Endometrial microvascular endothelial cells (primary cell): Measurements from ENCODE around the gene GPC5. TPM values are rescaled to one million over a fixed set of nuclear protein-coding genes. Genes with fewer than 3 reads are reported as not detected.

Experiments used
- in situ Hi-C: cut with HindIII; loops from 2 replicates; pipeline ENCODE4 v1.10.0; 2017; ENCODE audit warnings: low sequenced_read_pairs, low pct_unique_long_range_greater_than_20kb; ENCODE audit errors: inconsistent ontology term
- total RNA-seq: library from RNA; depleted of rRNA; stranded (reverse); fragments of >200 nt; gene quantifications from one replicate; pipeline ENCODE4 v1.2.3, GENCODE V29; 2015; ENCODE audit errors: inconsistent ontology term

The GPC5 gene
- total RNA-seq, 1 donor from 2014 or later: 0.46 TPM

GRCh38 chr13:91722267-91722884 is 324.0 kb downstream of the GPC5 start:
- in situ Hi-C loops: no loop called here

DNA sequence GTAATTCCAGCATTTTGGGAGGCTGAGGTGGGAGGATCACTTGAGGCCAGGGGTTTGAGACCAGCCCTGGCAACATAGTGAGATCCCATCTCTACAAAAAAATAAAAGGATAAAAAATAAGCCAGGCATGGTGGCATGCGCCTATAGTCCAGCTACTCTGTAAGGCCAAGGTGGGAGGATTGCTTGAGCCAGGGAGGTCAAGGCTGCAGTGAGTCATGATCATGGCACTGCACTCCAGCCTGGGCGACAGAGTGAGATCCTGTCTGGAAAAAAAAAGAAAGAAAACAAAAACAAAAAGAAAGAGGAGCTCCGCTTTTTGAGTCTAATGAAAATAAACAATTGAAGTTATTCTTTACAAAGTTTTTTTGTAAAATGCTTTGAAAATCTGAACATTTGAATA is 326.2 kb downstream of the GPC5 start:
- in situ Hi-C loops: no loop called here

GRCh38 chr13:91725646-91726045 is 327.2 kb downstream of the GPC5 start:
- in situ Hi-C loops: no loop called here

DNA sequence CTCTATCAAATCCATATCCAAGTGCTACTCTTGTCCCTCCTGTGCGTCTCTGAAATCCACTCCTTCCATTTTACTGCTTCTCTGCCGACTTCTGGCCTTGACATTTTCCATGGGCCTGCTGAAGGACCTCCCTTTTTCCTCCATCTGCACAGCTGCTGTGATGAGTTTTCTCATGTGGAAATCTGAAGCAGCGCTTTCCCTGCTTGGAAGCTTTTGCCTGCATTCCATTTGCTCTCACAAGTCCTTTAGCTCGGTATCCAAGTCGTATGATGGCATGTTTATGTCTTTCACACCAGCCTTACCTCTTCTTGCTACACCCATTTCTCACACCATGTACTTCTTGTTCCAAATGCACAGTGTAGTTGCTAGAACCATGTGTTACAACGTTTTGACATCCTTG is 328.2 kb downstream of the GPC5 start:
- in situ Hi-C loops: no loop called here

DNA sequence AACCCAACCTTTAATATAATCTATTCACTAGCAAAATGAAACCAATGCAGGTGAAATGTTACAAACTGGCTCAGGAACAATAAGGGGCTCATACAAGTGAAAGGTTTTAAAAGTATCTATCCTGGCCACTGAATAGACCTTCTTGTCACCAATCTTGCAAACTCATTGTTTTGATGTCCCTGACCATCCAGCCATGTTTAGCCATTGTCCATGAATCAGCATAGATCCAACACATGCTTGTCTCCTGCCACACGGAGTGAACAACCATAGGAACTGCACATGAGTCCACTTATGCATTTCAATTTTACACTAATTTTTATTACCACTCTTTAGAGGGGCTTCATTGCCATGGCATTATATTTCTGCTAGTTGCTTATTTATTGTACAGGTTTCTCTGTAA is 331.4 kb downstream of the GPC5 start:
- in situ Hi-C loops: no loop called here

GRCh38 chr13:91739751-91740150 is 341.3 kb downstream of the GPC5 start:
- in situ Hi-C loops: no loop called here

- in situ Hi-C loops: no loop called here
These were observed 342.3 kb downstream of the GPC5 start for GRCh38 chr13:91740756-91741155.

DNA sequence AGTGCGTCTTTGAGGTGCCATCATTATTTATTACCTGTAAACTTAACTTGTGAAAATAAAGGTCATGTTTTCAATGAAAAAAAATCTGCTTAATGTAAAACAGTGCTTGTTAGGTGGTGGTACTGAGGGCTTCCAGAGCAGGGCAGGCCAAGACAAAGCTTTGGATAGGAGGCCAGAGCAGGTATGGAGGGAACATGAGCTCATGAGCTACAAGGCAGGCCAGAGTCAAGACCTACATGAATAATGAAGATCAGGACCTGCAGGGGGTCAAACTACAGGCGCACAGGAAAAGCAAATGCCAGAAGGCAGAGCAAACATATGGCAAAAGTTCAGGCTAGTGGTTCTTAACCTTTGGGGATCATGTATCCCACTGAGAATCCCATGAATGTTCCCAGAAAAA is 343.5 kb downstream of the GPC5 start:
- in situ Hi-C loops: no loop called here

GRCh38 chr13:91744284-91744683 is 345.9 kb downstream of the GPC5 start:
- in situ Hi-C loops: no loop called here

GRCh38 chr13:91745967-91746366 is 347.5 kb downstream of the GPC5 start:
- in situ Hi-C loops: no loop called here

DNA sequence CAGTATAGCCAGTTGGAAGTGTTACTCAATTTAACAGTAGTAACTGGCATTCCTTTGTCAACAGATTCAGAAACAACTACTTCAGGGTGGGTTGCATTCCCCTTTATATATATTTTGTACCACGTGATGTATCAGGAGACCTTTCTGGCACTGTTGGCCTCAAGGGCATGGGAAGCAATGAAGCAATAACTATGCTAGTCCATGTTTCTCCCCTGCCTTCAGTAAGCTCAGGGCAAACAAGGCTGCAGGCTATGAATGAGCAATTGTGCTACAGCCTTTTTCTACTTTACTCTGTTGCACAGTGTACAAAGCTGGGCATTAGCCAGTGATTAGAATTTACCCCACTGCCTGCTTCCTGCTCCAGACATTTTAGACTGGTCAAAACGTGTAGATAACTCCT is 348.8 kb downstream of the GPC5 start:
- in situ Hi-C loops: no loop called here

DNA sequence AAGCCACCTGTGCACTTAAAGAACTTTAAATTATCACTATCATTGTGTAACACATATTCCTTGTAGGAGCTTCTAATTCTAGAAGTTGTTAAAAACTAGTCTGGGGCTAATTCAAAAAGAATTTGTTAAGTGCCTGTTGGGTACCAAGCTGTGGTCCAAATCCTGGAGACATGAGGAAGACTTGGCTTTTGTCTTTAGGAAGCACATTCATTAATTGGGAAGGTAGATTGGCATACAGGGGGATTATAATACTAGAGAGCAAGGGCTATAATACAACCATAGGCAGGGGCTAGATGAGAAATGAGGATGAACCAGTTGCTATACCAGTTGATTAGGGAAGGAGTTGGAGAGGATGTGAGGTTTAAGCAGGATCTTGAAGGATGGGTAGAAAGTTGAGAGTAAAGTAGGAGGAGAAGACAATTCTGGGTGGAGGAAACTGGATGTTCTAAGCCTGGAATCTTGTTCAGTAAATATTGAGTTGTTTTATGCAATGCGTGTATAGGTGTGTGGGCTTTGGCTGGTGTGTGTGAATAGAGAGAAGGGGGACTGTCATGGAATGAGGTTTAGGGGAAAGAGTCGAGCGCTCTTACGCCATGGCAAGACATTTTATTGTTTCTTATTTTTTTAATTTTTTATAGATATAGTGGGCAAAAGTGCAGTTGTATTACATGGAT is 350.1 kb downstream of the GPC5 start:
- in situ Hi-C loops: no loop called here

DNA sequence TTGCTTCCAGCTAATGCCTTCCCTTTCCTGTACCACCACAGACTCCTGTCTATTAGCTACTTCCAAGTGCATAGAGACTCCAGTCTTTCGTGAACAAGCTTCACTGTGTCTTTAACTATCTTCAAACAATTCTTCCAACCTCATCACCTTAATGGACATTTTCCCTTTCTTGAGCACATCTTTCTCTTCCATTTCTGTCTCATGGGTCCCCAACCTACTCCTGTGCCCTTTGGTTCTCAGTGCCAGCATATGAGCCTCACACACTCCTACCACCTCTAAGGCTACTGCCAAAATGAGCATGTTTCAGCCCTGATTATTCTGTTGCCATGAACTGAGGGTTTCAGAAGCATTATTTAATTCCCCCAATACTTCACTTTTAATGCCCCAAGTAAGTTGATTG is 360.3 kb downstream of the GPC5 start:
- in situ Hi-C loops: no loop called here

DNA sequence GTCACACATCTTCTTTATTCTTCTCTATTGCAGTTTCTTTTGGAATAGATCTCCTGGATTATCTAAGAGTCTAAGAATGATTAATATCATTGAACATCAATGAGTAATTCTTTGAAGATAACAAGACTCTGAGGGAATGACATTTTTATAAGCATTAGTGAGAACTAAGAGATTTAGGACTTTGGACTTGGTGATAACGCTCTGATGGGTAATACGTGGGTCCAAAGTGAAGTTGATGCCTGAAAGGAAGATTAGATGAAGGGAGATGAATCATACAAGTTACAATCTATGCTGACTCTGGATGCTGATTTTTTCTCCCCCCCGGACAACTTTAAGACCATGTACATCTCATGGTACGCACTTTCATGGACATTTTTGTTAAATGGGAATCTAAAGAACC is 364.5 kb downstream of the GPC5 start:
- in situ Hi-C loops: no loop called here

DNA sequence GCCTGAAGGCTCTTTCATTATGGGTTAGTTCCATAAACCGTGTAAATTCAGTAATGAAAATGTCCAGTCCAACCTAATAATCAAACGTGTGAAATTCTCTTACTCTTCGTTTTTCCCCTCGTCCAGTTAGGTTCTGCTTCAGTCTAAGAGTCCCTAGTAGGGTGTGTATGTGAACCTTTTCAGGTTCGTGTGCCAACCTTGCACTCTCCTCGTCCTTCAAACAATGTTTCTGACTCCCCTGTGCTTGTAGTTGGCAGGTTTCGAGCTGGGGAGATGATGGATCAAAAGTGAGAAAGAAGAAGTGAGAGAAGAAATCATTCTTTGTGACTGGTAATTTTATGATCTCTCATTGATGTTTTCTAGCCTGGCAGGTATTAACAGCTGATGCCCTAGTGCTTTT is 366.1 kb downstream of the GPC5 start:
- in situ Hi-C loops: no loop called here

GRCh38 chr13:91767651-91768050 is 369.2 kb downstream of the GPC5 start:
- in situ Hi-C loops: no loop called here

DNA sequence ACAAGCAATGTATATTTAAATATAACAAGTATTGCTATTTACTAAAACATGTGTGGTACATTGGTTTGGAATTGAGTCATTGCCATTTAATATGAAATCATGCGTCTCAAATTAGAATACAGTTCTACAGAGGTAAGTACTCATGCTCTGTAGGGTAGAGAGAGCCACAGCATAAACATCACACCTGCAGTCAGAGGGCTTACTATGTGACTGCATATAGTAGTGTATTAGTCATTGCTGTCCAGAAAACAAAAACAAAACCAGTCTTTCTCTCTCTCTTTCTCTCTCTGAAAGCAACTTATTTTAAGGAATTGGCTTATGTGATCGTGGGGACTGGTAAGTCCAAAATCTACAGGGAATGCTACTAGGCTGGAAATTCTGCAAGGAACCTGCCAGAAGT is 370.3 kb downstream of the GPC5 start:
- in situ Hi-C loops: no loop called here

DNA sequence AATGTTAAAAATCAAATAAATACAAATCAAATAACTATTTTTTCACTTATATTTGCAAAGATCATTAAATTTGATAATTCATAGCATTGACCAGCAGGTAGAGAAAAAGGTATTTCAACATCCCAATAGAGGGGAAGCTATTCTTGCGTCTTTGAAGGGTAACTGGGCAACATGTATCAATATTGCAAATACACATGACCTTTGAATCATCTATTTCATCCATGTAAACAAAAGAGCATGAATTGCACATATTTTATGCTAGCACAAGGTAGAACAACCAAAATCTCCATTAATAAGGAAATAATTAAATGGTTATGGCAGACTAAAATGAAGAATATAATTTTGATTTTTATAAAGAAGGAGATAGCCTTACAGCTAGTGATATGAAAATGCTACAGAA is 372.8 kb downstream of the GPC5 start:
- in situ Hi-C loops: no loop called here

DNA sequence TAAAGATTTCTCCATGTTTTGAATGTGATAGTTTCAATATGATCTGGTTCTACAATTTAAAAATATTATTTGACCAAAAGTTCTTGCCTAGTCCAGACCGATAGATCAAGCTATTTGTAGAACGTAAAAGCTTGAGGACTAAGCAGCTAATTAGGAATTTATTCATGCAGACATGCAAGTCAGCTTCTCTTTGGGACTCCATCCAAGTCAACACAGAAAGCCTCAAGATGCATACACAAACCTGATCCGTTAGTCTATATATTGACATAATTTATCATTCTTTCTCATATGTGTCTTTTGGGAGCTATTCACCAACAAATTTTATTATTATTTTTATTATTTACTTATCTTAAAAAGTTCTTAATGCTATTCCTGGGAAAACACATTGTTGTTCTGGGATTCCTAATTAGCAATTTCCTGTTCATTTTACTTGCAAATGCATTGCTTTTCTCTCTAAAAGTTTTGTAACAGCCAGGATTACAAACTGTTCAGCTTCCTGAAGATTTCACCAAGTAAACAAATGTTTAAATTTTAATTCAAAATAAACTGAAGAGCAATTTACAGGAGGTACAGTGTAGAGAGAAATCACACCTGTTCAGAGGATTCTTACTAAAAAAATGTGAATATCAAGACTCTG is 375.3 kb downstream of the GPC5 start:
- in situ Hi-C loops: no loop called here

- in situ Hi-C loops: no loop called here
These were observed 376.0 kb downstream of the GPC5 start for GRCh38 chr13:91774397-91774796.
